ENCODE data around the gene TAS2R41.
"Not testable (repeated sequence)": the region's sequence is repeated elsewhere in the genome, so short reads cannot be mapped to it uniquely, and the experiment has no call there.

The TAS2R41 gene

GRCh38 chr7:143510854-143511592 is 33.4 kb downstream of the TAS2R41 start:
- Histone ChIP-seq H3K27me3 (ENCODE audit: control insufficient read depth in 1 of 2, insufficient read depth in 2 of 2, low read length in 2 of 2) (peaks cover 5 to 11% of the 10 kb centered on the region in 2 donors), H3K4me1 (ENCODE audit: insufficient read depth, low read length) (no peaks in the 10 kb centered on the region), H3K9ac (ENCODE audit: low read length) (no peak overlapping the region), H3K36me3 (ENCODE audit: insufficient read depth, low read length) (no peaks in the 10 kb centered on the region), H3K27ac (ENCODE audit: low read depth, low read length) (no peak overlapping the region), H3K9me3 (ENCODE audit: low read length) (no peaks in the 10 kb centered on the region), H3K4me3 (ENCODE audit: low read depth in 1 of 2, low read length in 2 of 2) (no peak overlapping the region)

GRCh38 chr7:143511593-143512047 is 33.9 kb downstream of the TAS2R41 start:
- peaks cover 5 to 11% of the 10 kb centered on the region in 2 donors for H3K27me3 ChIP-seq (ENCODE audit: control insufficient read depth in 1 of 2, insufficient read depth in 2 of 2, low read length in 2 of 2)
- no peaks in the 10 kb centered on the region for H3K36me3 ChIP-seq (ENCODE audit: insufficient read depth, low read length)
- H3K4me1 ChIP-seq (ENCODE audit: insufficient read depth, low read length) = no peaks in the 10 kb centered on the region
- H3K9ac ChIP-seq (ENCODE audit: low read length) = no peak overlapping the region
- no peaks in the 10 kb centered on the region for H3K9me3 ChIP-seq (ENCODE audit: low read length)
- H3K27ac ChIP-seq (ENCODE audit: low read depth, low read length) = no peak overlapping the region
- H3K4me3 ChIP-seq (ENCODE audit: low read depth in 1 of 2, low read length in 2 of 2) = no peak overlapping the region

GRCh38 chr7:143512488-143513340 is 35.0 kb downstream of the TAS2R41 start:
- Histone ChIP-seq H3K9ac (ENCODE audit: low read length) (no peak overlapping the region), H3K4me1 (ENCODE audit: insufficient read depth, low read length) (no peaks in the 10 kb centered on the region), H3K4me3 (ENCODE audit: low read depth in 1 of 2, low read length in 2 of 2) (no peak overlapping the region), H3K9me3 (ENCODE audit: low read length) (no peaks in the 10 kb centered on the region), H3K27ac (ENCODE audit: low read depth, low read length) (no peak overlapping the region), H3K36me3 (ENCODE audit: insufficient read depth, low read length) (no peaks in the 10 kb centered on the region), H3K27me3 (ENCODE audit: control insufficient read depth in 1 of 2, insufficient read depth in 2 of 2, low read length in 2 of 2) (peaks cover 5 to 11% of the 10 kb centered on the region in 2 donors)

- Histone ChIP-seq H3K9ac (ENCODE audit: low read length) (no peak overlapping the region), H3K4me1 (ENCODE audit: insufficient read depth, low read length) (no peaks in the 10 kb centered on the region), H3K27ac (ENCODE audit: low read depth, low read length) (no peak overlapping the region), H3K36me3 (ENCODE audit: insufficient read depth, low read length) (no peaks in the 10 kb centered on the region), H3K4me3 (ENCODE audit: low read depth in 1 of 2, low read length in 2 of 2) (no peak overlapping the region), H3K9me3 (ENCODE audit: low read length) (no peaks in the 10 kb centered on the region), H3K27me3 (ENCODE audit: control insufficient read depth in 1 of 2, insufficient read depth in 2 of 2, low read length in 2 of 2) (peaks cover 5 to 11% of the 10 kb centered on the region in 2 donors)
These were observed 36.8 kb downstream of the TAS2R41 start for GRCh38 chr7:143514487-143514886.

GRCh38 chr7:143514995-143515735 is 37.5 kb downstream of the TAS2R41 start:
- Histone ChIP-seq H3K27ac (ENCODE audit: low read depth, low read length) (no peak overlapping the region), H3K4me3 (ENCODE audit: low read depth in 1 of 2, low read length in 2 of 2) (no peak overlapping the region), H3K36me3 (ENCODE audit: insufficient read depth, low read length) (no peaks in the 10 kb centered on the region)

GRCh38 chr7:143516981-143517380 is 39.3 kb downstream of the TAS2R41 start:
- Histone ChIP-seq H3K9ac (ENCODE audit: low read length) (no peak overlapping the region), H3K4me3 (ENCODE audit: low read depth in 1 of 2, low read length in 2 of 2) (no peak overlapping the region), H3K9me3 (ENCODE audit: low read length) (no peaks in the 10 kb centered on the region), H3K27ac (ENCODE audit: low read depth, low read length) (no peak overlapping the region), H3K36me3 (ENCODE audit: insufficient read depth, low read length) (no peaks in the 10 kb centered on the region), H3K27me3 (ENCODE audit: control insufficient read depth in 1 of 2, insufficient read depth in 2 of 2, low read length in 2 of 2) (peaks cover 0 to 5% of the 10 kb centered on the region in 2 donors), H3K4me1 (ENCODE audit: insufficient read depth, low read length) (no peaks in the 10 kb centered on the region)

More at GRCh38 chr7:143514995-143515735, 37.5 kb downstream of the TAS2R41 start:
- Histone ChIP-seq H3K9ac (ENCODE audit: low read length) (no peak overlapping the region), H3K27me3 (ENCODE audit: control insufficient read depth in 1 of 2, insufficient read depth in 2 of 2, low read length in 2 of 2) (peaks cover 5 to 11% of the 10 kb centered on the region in 2 donors), H3K9me3 (ENCODE audit: low read length) (no peaks in the 10 kb centered on the region), H3K4me1 (ENCODE audit: insufficient read depth, low read length) (no peaks in the 10 kb centered on the region)

GRCh38 chr7:143518521-143518920 is 40.8 kb downstream of the TAS2R41 start:
- no peak overlapping the region for H3K27ac ChIP-seq (ENCODE audit: low read depth, low read length)
- H3K4me1 ChIP-seq (ENCODE audit: insufficient read depth, low read length) = no peaks in the 10 kb centered on the region
- no peaks in the 10 kb centered on the region for H3K36me3 ChIP-seq (ENCODE audit: insufficient read depth, low read length)
- H3K9ac ChIP-seq (ENCODE audit: low read length) = no peak overlapping the region
- H3K27me3 ChIP-seq (ENCODE audit: control insufficient read depth in 1 of 2, insufficient read depth in 2 of 2, low read length in 2 of 2) = no peaks in the 10 kb centered on the region
- no peak overlapping the region for H3K4me3 ChIP-seq (ENCODE audit: low read depth in 1 of 2, low read length in 2 of 2)
- no peaks in the 10 kb centered on the region for H3K9me3 ChIP-seq (ENCODE audit: low read length)

GRCh38 chr7:143518941-143519340 is 41.3 kb downstream of the TAS2R41 start:
- no peaks in the 10 kb centered on the region for H3K27me3 ChIP-seq (ENCODE audit: control insufficient read depth in 1 of 2, insufficient read depth in 2 of 2, low read length in 2 of 2)
- no peaks in the 10 kb centered on the region for H3K9me3 ChIP-seq (ENCODE audit: low read length)
- H3K4me1 ChIP-seq (ENCODE audit: insufficient read depth, low read length) = no peaks in the 10 kb centered on the region
- no peaks in the 10 kb centered on the region for H3K36me3 ChIP-seq (ENCODE audit: insufficient read depth, low read length)
- no peak overlapping the region for H3K9ac ChIP-seq (ENCODE audit: low read length)
- H3K27ac ChIP-seq (ENCODE audit: low read depth, low read length) = no peak overlapping the region
- H3K4me3 ChIP-seq (ENCODE audit: low read depth in 1 of 2, low read length in 2 of 2) = no peak overlapping the region

- no peak overlapping the region for H3K27ac ChIP-seq (ENCODE audit: low read depth, low read length)
- H3K27me3 ChIP-seq (ENCODE audit: control insufficient read depth in 1 of 2, insufficient read depth in 2 of 2, low read length in 2 of 2) = no peaks in the 10 kb centered on the region
- no peak overlapping the region for H3K4me3 ChIP-seq (ENCODE audit: low read depth in 1 of 2, low read length in 2 of 2)
- H3K9ac ChIP-seq (ENCODE audit: low read length) = no peak overlapping the region
- no peaks in the 10 kb centered on the region for H3K9me3 ChIP-seq (ENCODE audit: low read length)
- H3K36me3 ChIP-seq (ENCODE audit: insufficient read depth, low read length) = no peaks in the 10 kb centered on the region
- H3K4me1 ChIP-seq (ENCODE audit: insufficient read depth, low read length) = no peaks in the 10 kb centered on the region
These were observed 41.9 kb downstream of the TAS2R41 start for GRCh38 chr7:143519411-143520131.

- H3K9ac ChIP-seq (ENCODE audit: low read length); H3K4me1 ChIP-seq (ENCODE audit: insufficient read depth, low read length); H3K36me3 ChIP-seq (ENCODE audit: insufficient read depth, low read length); H3K9me3 ChIP-seq (ENCODE audit: low read length); H3K27ac ChIP-seq (ENCODE audit: low read depth, low read length); H3K27me3 ChIP-seq (ENCODE audit: control insufficient read depth in 1 of 2, insufficient read depth in 2 of 2, low read length in 2 of 2); H3K4me3 ChIP-seq (ENCODE audit: low read depth in 1 of 2, low read length in 2 of 2): not testable (repeated sequence)
These were observed 44.7 kb downstream of the TAS2R41 start for GRCh38 chr7:143522309-143522916.
